ENCODE results near the gene HYKK.
"Not testable (repeated sequence)": the region's sequence is repeated elsewhere in the genome, so short reads cannot be mapped to it uniquely, and the experiment has no call there.

Gene HYKK

DNA sequence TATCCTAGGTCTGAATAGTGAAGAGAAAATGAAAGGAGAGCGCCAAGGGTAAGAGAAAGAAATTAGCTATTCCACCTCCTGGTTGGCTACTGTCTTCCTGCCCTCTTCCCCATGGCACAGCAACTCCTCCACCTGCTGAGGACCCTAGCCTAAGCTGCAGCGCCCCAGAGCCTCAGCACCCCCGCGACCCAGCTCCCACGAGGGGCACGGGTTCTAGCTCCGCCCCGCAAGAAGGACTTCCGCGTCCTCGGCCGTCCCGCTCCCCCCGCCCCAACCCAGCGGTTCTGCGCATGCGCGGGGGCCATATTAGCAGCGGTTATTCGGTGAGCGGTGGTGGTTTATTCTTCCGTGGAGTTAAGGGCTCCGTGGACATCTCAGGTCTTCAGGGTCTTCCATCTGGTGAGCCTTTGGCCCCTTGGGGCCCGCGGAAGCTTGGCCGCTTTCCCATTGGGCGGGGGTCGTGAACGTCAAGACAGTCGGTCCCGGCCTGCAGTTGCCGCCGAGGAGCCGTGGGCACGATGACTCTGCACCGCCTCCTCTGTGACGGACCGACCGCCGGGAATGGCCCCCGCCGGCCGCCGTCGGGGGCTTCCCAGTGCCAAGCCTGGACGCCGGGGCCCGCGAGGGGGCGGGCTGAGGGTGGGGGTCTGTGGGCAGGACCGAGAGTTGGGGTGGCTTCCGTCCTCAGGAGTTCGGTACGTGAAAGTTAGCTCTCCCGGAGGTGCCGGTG, 32.9 kb downstream of the HYKK start, which contains the start of gene PSMA4:
Gene PSMA4 (plus strand): TSS at position 304 of the 730 bp plus-strand sequence. CDS start 1,484 bp downstream, outside the sequence.
- peak; percentile 80 for DNase-seq (ENCODE audit: low read depth)

DNA sequence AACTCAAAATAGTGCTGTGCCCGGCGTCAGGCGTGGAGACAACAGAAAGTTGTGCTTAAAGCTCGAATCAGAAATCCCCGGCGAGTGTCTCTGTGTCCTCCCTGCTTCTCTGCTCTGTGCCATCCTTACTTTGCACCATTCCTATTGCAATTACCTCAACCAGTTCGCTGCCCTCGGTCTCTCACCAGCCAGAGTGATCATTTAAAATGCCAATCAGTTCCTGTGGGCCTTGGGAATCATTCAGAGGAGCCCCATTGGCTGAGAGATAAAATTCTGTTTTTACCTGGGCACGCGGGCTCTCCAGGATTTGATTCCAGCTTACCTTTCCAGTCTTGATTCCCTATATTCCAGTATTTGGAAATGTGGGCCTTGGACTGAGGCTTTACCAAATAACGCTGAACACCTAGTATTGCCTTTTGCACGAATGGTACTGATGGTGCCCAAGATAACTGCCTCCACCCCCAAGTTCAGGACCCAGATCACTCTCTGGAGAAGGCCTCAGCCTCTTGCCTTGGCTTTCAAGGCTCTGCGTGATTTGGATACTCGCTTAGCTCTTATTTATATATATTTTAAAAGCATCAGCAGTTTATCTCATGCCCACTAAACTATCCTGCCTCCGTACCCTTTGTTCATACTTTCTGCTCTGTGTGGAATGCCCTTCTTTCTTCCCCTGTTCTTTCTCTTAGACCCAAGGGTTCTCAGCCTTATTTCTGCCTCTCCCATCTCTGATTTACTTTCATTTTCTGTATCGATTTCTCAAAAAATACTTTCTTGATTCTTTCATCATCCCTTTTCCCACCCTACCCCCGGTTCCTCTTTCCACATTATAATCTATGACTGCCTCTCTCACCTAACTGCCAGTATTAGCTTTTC, 33.7 kb downstream of the HYKK start:
- no peak for DNase-seq (ENCODE audit: low read depth)

- no peak for DNase-seq (ENCODE audit: low read depth)
These were observed 34.3 kb downstream of the HYKK start for GRCh38 chr15:78541744-78542034.

DNA sequence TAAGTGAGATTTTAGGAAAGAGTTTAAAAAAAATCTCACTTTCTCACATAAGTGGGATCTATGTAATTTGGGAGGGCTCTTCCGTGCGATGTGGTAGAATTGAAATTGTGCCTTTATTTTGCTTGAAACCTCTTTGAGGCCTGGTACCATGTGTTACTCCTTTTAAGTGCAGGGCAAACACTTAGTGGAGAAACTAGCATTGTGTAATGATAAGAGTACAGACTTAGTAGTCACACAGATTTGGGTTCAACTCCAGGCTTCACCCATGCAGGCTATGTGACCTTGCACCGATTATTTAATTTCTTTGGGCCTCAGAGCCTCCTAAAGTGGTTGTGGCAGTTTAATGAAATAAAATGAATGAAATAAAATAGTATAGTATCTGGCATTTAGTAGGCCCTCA, 35.3 kb downstream of the HYKK start:
- no peak for DNase-seq (ENCODE audit: low read depth)

- DNase-seq (ENCODE audit: low read depth), result no peak
These were observed 42.8 kb downstream of the HYKK start for GRCh38 chr15:78550194-78550593.

GRCh38 chr15:78550815-78551214, 43.4 kb downstream of the HYKK start:
- DNase-seq (ENCODE audit: low read depth), result no peak

DNA sequence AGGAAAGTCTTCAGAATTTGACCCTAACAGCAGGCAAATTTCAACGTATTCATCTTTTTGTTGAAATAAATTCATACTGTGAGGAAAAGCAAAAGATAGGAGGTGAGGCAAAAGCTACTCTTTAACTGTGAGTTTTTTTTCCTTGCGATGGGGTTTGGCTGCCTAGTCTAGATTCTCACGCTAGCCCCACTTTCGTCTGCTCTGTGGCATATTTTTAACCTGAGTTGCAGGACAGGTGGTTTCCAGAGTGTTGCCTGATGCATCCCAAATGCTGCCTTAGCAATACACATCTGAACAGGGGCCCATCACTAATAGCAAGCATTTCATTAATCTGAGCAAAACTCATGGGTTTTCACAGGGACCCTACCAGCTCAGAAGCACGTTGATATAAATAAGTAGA, 44.5 kb downstream of the HYKK start:
- no peak for DNase-seq (ENCODE audit: low read depth)

- DNase-seq (ENCODE audit: low read depth), result no peak
These were observed 45.2 kb downstream of the HYKK start for GRCh38 chr15:78552597-78552996.

DNA sequence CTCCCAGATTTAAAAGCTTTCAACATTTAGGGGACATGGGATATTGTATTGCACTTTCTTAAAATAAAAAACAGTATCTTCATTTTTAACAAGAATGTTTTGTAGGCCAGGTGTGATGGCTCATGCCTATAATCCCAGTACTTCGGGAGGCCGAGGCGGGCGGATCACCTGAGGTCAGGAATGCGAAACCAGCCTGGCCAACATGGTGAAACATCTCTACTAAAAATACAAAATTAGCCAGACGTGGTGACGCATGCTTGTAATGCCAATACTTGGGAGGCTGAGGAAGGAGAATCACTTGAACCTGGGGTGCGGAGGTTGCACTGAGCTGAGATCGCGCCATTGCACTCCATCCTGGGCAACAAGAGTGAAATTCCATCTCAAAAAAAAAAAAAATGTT, 52.8 kb downstream of the HYKK start:
- DNase-seq (ENCODE audit: low read depth), result not testable (repeated sequence)

DNA sequence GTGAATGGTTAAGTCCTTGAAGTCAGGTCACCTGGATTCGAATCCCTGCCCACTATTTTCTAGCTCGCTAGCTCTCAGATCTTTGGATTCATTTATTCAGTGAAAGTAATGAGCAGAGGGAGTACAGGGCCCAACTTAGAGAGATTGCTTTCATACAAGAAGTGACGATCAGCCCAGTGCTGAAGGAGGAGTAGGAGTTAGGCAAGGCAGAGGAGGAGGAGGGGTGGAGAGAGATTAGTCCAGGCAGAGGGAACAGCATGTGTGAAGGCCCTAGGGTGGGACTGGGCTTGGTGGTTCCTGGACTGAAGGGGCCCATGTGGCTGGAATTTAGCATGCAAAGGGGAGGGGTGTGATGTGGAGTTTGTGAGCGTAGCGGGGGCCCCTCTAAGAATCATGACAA, 54.1 kb downstream of the HYKK start:
- DNase-seq (ENCODE audit: low read depth), result no peak

DNA sequence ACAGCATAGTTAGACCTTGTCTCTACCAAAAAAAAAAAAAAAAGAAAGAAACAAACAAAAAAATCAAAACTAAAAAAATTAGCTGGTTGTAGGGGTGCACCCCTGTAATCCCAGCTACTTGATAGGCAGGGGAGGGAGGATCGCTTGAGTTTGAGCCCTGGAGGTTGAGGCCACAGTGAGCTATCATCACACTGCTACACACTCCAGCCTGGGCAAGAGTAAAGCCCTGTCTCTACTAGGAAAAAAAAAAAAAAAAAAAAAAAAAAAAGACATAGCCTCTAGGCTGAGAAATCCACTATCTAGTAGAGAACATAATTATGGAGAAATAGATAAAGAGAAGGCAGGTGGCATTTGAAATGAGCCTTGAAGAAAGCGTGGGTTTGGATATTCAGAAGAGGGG, 55.7 kb downstream of the HYKK start:
- no peak for DNase-seq (ENCODE audit: low read depth)

DNA sequence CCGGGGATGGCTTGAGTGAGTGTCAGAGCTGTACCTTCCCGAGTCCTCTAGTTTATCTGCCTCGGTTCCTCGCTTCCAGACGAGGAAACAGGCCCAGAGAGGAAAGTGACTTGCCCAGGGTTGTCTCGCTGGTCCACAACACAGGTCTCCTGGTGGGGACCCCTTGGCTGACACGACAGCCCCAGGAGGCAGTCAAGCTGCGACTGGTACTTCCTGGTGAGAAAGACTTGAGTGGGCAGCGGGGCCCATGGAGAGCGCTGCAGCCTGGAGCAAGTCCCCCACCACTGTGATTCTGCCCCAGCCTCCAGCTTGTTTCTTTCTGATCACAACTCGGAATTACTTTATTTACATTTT, 57.3 kb downstream of the HYKK start:
- DNase-seq (ENCODE audit: low read depth), result no peak

DNA sequence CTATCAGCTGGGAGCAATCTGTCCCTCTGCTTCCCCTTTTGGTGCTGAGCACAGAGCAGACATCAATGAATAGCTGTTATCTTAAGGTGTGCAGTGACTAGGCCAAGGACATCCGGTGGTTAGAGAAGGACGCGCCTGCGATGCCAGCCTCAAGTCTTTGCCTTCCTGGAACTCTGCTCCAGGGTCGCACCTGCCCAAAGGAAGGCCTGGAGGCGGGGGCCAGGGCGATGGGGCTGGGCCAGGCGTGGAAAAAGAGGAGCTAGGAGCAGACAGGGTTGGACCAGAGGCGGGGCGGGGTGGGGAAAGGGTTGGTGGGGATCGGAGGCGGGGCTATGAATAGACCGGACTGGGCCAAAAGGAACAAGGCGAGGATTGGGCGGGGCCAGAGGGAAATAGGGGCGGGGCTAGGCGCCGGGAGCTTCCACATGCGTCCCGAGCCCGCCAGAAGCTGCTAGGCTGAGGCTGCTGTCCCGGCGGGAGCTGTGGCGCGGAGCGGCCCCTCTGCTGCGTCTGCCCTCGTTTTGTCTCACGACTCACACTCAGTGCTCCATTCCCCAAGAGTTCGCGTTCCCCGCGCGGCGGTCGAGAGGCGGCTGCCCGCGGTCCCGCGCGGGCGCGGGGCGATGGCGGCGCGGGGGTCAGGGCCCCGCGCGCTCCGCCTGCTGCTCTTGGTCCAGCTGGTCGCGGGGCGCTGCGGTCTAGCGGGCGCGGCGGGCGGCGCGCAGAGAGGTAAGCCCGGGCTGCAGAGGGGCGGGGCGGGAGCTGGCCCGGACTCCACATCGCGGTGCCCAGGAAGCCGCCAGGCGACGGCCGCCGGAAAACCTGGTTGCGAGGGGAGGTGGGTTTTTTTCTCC, 57.9 kb downstream of the HYKK start, which contains the start of gene CHRNA5:
Gene CHRNA5 (plus strand): TSS at position 424 of the 854 bp plus-strand sequence. CDS start 200 bp downstream, at position 624.
- DNase-seq (ENCODE audit: low read depth), result peak; percentile 75

DNA sequence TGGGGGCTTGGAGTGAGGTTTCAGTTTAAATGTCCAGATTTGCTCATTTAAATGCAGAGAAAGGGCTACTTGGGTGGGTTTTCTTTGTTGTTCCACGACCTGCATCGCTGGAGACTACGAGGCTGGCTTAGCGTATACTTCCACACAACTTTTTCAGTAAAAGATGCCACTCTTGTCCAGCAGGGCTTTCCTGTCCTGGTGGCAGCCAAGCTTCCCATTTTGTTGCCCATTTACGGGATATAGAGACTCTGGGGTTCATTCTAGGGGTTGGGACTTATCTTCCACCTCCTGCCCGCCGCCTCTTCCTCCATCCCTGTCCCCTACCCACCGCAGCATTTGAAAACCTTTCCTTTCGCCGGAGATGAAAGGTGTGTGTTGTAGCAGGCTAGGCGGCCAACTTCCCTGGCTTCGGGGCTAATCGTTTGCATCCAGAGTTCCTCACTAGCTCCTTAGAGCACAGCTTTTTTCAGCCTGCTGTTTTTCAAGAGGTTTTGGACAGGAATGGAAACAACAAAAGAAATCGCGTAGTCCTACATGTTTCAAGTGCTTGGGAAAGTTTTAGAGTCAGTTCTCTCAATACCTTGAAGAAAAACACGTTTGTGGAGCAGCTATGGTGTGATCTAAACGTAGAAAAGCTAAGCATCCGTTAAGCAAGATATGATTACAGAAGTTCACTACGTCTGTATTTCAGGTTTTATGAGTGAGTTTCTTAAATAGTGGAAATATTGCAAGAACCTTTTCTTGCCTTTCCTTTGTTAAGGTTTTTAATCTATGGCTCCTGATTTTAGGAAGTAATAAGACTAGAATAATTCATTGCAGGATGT, 58.8 kb downstream of the HYKK start:
- DNase-seq (ENCODE audit: low read depth), result no peak

DNA sequence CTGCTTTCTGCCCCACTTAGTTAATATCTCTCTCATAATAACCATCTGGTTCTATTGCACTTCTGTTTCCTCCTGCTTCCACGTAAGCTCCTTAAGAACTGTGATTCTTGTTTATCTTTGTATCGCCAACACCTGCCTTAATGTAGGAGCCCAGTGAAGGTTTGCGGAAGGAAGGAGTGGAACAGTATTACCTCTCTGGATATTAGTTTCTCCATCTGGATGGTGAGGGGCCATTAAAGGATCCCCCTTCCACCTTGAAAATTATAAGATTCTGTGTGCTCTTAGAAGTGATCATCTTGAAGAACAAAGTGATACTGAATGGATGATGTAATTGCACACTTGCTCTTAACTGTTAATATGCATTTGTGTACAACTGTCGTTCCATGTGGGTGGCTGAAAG, 60.2 kb downstream of the HYKK start:
- no peak for DNase-seq (ENCODE audit: low read depth)

DNA sequence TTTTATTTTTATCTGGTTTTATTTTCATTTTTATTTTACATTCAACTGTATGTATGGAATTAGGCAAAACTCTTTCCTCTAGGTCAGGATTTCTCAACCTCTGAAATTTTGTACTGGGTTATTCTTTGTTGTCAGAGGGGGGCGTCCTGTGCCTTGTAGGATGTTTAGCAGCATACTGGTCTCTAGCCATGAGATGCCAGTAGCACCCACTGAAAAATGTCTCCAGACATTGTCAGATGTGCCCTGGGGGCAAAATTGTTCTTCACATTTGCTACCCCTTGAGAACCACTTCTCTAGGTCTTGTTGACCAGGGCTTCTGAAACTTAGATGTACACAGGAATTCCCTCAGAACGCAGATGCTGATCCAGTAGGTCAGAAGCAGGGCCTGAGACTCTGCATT, 63.3 kb downstream of the HYKK start:
- DNase-seq (ENCODE audit: low read depth), result no peak

GRCh38 chr15:78571382-78571781, 64.0 kb downstream of the HYKK start:
- DNase-seq (ENCODE audit: low read depth), result no peak

DNA sequence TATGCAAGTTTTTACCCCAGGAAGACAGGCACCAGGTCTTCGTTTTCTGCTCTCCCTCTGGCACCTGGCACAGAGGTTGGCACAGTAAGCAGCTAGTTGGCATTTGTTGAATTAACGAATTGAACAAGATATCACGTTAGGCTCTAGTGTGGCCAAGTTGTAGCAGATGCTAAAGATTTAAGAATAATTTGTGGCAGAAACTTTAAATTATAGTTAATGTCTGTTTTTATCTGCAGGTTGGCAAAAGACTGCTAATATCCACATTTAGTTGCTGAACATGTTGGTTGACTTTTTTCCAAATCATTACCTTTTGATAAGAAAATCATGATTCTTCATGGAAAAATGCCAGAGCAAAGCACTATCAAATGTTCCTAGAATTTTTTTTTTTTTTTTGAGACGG, 66.0 kb downstream of the HYKK start:
- no peak for DNase-seq (ENCODE audit: low read depth)

- no peak for DNase-seq (ENCODE audit: low read depth)
These were observed 67.6 kb downstream of the HYKK start for GRCh38 chr15:78574944-78575343.
